ENCODE results near the gene PDE3B.
"Not testable (repeated sequence)": the region's sequence is repeated elsewhere in the genome, so short reads cannot be mapped to it uniquely, and the experiment has no call there.

Gene PDE3B

GRCh38 chr11:14678350-14678749 is 34.7 kb downstream of the PDE3B start:
- DNase-seq: no peak

- DNase-seq: no peak
Measured at GRCh38 chr11:14679662-14680061, 36.1 kb downstream of the PDE3B start.

GRCh38 chr11:14684234-14684915 is 40.8 kb downstream of the PDE3B start:
- DNase-seq: not testable (repeated sequence)

GRCh38 chr11:14687456-14687855 is 43.9 kb downstream of the PDE3B start:
- DNase-seq: no peak

DNA sequence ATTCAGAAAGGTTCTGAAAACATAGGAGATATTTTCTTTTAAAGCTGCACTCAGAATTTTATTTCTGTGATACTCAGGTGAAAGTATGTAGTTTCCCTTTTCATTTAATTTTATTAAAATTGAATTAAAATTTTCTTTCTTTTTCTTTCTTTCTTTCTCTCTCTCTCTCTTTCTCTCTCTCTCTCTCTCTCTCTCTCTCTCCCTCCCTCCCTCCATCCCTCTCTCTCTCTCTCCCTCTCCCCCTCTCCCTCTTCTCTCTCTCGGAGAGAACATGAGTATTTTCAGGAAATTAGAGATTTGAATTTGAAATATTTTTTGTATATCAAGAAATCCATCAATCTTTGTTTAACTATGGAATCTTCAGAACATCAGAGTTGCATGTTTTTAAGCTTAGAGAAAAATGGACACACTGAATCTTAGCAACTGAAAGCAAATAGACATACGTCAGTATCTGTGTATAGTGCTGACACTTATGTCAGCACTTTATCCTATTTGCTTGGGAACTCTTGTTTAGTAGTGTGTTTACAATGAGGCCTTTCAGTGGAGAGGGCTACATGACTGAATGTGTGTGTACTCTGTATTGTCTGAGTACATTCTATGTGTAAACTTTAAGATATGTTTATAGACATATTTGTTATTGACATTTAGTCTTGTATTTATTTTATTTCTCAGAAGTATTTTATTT is 44.5 kb downstream of the PDE3B start:
- no peak for DNase-seq

DNA sequence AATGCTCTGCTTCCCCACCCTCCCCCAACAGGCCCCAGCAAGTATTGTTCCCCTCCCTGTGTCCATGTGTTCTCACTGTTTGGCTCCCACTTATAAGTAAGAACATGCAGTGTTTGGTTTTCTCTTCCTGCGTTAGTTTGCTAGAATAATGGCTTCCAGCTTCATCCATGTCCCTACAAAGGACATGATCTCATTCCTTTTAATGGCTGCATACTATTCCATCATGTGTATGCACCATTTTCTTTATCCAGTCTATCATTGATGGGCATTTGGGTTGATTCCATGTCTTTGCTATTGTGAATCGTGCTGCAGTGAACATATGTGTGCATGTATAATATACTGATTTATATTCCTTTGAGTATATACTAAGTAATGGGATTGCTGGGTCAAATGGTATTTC is 52.1 kb downstream of the PDE3B start:
- not testable (repeated sequence) for DNase-seq

- no peak for DNase-seq
Measured at GRCh38 chr11:14698771-14699170, 55.2 kb downstream of the PDE3B start.

DNA sequence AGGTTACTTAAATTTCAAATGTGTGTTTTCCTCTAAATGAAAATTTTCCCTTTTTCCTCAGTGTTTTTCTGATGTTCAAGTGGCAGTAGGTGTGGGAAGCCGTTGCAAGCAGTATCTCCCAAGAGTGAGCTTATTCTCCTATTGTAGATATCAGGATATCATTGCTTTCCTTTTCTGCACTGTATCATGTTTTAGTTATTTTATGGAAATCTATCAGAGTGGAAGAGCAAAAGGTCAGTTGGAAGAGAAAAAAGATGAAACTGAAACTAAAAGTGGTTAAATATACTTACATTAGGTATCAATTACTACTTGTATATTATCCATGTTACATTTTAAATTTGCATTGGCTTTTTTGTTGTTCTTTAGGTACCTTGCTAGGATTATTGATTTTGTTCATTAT is 57.0 kb downstream of the PDE3B start:
- DNase-seq: no peak

- DNase-seq: no peak
Measured at GRCh38 chr11:14702760-14703159, 59.2 kb downstream of the PDE3B start.

DNA sequence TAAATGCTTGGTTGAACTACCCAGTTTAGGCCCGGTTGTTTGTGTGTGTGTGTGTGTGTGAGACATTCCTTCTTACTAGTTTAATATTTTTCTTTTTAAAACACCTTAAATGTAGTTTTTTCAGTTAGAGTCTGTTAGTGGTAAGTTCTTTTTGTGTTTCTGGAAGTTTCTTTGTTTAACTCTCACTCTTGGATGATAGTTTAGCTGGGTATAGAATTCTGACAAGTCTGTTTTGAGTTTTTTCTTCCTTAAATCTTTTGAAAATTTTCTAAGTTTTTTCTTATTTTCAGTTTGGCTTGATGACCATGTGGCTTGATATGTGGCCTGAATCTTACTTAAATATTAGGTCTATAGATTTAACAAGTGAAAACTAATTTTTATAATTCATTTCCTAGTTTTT is 60.1 kb downstream of the PDE3B start:
- no peak for DNase-seq

- DNase-seq: no peak
Measured at GRCh38 chr11:14705067-14705466, 61.5 kb downstream of the PDE3B start.

GRCh38 chr11:14713496-14714244 is 70.1 kb downstream of the PDE3B start:
- DNase-seq: peak in 3 of 5 donors; percentile 2 to 39 (median 22)

DNA sequence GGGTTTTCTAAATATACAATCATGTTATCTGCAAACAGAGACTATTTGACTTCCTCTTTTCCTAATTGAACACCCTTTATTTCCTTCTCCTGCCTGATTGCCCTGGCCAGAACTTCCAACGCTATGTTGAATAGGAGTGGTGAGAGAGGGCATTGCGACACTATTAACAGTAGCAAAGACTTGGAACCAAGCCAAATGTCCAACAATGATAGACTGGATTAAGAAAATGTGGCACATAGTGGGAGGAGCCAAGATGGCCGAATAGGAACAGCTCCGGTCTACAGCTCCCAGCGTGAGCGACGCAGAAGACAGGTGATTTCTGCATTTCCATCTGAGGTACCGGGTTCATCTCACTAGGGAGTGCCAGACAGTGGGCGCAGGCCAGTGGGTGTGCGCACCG is 72.1 kb downstream of the PDE3B start:
- DNase-seq: not testable (repeated sequence)

DNA sequence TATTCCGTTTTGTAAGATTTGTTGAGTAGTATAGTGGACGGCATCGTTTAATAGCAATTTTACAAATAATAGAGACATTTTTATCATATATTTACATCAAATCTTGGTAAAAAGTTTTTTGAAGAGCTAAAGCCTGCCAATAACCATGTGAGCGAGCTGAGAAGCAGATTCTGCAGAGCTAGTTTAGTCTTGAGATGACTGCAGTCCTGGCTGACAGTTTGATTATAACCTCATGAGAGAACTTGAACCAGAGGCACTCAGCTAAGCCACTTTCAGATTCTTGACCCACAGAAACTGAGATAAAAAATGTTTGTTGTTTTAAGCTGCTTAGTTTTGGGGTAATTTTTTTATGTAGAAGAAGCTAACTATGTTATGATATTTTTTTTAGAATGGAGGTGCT is 78.9 kb downstream of the PDE3B start:
- DNase-seq: no peak

GRCh38 chr11:14725150-14725549 is 81.5 kb downstream of the PDE3B start:
- DNase-seq: no peak

DNA sequence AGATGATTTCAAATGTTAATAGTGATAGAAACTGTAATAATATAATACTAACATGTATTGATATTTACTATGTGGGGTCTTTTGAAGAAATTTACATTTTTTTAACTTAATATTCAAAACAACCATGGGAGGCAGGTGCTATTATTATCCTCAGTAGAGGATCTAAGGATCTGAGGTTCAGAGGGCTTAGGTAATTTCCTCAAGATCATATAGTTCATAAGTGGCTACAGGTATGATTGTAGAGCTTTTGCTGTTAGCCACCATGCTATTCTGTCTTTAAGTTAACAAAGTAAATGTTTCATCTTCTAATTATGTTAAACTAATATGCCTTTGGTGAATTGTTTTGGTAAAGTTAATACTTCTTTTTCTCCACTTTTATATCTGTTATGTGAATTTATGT is 83.6 kb downstream of the PDE3B start:
- DNase-seq: no peak

- no peak for DNase-seq
Measured at GRCh38 chr11:14727746-14728145, 84.1 kb downstream of the PDE3B start.

- DNase-seq: not testable (repeated sequence)
Measured at GRCh38 chr11:14740539-14740938, 96.9 kb downstream of the PDE3B start.

DNA sequence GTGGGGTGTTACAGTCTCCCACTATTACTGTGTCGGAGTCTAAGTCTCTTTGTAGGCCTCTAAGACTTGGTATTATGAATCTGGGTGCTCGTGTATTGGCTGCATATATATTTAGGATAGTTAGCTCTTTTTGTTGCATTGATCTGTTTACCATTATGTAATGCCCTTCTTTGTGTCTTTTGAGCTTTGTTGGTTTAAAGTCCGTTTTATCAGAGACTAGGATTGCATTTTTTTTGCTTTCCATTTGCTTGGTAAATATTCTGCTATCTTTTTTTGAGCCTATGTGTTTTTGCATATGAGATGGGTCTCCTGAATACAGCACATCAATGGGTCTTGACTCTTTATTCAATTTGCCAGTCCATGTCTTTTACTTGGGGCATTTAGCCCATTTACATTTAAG is 97.6 kb downstream of the PDE3B start:
- DNase-seq: no peak

GRCh38 chr11:14742849-14743559 is 99.4 kb downstream of the PDE3B start:
- DNase-seq: no peak

- not testable (repeated sequence) for DNase-seq
Measured at GRCh38 chr11:14743667-14744066, 100.1 kb downstream of the PDE3B start.

GRCh38 chr11:14746857-14747395 is 103.3 kb downstream of the PDE3B start:
- DNase-seq: no peak

DNA sequence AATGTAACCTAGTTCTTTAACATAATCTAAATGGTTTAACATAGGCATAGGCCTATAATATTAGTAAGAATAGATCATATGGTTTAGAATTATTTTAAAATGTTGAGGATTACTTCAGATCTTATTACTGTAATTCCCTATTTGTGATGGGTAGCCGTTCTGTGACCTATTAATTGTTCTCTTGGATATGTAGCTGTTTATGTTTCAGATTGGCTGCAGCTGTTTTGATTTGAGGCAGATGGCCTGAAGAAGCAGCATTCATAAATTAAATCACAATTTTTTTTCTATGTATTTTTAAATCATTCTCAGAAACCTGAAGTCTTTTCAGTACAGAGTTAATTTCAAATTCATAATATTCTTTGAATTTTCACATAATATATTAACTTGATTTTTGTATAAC is 104.5 kb downstream of the PDE3B start:
- DNase-seq: no peak

Data from T-helper 1 cell (primary cell).